LNCAP (cell line): ENCODE measurements around the gene RBM11.

Experiments used
- TF ChIP-seq, protein P1 (sequence below): fragments of 450-650 bp; IDR thresholded peaks from 2 replicates; pipeline ENCODE4 v1.5.1; 2017; ENCODE audit warnings: mild to moderate bottlenecking

RBM11 gene

DNA sequence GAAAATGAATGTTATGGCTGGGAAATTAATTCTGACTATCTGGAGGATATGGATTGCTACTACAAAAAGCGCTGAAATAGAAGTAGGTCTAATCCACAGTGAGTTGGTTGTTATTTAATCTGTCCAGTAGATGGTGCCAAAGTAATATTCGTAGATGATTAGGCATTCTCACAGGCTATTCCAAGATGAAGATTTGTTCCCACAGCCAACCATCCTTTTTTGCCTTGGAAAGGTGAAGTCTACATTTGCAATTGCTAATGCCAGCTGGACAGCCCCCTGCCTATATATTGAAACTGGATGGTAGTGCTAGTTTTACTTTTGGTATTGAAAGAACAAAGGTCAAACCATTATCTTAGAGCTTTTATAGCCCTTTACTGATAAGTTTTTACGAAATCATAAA is 43.8 kb downstream of the RBM11 start:
- TF ChIP-seq, protein P1, sequence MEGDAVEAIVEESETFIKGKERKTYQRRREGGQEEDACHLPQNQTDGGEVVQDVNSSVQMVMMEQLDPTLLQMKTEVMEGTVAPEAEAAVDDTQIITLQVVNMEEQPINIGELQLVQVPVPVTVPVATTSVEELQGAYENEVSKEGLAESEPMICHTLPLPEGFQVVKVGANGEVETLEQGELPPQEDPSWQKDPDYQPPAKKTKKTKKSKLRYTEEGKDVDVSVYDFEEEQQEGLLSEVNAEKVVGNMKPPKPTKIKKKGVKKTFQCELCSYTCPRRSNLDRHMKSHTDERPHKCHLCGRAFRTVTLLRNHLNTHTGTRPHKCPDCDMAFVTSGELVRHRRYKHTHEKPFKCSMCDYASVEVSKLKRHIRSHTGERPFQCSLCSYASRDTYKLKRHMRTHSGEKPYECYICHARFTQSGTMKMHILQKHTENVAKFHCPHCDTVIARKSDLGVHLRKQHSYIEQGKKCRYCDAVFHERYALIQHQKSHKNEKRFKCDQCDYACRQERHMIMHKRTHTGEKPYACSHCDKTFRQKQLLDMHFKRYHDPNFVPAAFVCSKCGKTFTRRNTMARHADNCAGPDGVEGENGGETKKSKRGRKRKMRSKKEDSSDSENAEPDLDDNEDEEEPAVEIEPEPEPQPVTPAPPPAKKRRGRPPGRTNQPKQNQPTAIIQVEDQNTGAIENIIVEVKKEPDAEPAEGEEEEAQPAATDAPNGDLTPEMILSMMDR: peak; percentile 58; the same call in 1 of the 2 replicates

DNA sequence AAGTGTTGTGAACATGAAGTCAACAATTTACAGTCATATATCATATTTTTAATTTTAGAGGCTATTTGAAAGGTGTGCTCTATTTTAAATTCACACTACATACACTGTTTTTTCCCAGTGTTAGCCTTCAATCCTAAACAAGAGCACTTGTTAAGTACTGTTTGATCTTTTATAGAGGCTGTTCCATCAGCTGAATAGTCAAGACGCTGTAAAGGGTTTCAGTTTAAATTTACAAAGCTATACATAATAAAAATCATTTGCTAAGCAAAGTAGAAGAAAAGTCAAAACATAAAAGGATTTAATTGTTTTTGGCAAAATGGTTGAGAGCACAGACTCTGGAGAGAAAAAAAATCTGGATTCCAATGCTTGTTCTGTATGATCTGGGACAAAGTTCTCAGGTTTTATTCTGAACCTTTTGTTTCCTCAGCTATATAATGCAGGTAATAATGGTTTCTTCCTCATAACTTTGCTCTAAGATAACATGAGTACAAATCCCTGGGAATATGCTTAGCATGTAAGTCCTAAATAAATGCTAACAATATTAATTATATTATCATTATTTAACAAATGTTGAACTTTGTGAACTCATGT is 44.3 kb downstream of the RBM11 start:
- TF ChIP-seq, protein P1: no peak

DNA sequence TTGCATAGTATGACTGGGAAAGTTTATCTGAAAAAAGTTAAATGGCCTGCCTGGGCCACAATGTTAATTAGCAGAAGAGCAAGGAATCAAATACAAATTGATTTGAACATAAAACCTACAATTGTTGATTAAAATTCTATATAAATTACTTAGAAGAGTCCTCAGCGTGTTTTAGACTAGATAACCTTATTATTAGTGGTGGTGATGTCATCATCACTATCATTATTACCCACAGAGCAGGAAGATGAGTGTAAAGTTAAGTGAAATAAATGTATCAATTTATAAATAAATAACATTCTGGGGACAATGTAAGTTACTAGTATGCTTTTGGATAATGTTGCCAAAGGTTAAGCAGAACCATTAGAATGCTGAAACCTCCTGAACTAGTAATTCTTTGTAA is 46.1 kb downstream of the RBM11 start:
- TF ChIP-seq, protein P1: no peak

DNA sequence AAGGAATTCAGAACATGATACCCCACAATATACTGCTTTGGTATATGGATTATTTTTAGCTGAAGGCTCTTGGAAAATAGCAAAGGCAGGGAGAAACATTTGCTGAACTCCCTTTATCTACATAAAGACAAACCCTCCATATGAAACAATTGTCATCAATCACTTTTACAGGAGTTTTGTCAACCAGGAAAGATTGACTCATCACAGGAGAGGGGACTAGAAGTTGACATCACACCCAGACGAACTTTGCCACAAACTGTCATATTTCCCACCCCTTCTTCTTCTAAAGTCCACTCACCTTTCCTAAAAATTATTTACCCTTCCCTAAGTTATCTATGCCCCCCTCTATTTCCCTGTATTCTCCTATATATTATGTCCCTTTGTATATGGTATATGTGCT is 47.9 kb downstream of the RBM11 start:
- TF ChIP-seq, protein P1: no peak

DNA sequence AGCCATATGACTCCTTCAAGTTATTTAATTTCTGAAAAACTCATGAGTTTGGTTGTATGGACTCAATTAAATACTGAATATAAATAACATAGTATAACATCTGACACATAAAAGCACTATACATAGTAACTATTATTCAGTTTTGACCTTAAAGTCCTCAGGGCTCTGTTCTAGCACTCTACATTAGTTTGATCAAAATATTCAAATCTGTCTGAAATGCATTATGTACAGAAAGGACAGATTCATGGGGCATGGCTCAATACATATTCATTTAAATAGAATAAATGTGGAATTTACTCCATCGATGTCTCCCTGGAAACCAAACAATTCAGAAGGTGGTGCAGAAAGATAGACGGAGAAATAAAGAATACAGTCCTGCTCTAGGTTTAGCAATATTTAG is 49.1 kb downstream of the RBM11 start:
- TF ChIP-seq, protein P1: no peak

DNA sequence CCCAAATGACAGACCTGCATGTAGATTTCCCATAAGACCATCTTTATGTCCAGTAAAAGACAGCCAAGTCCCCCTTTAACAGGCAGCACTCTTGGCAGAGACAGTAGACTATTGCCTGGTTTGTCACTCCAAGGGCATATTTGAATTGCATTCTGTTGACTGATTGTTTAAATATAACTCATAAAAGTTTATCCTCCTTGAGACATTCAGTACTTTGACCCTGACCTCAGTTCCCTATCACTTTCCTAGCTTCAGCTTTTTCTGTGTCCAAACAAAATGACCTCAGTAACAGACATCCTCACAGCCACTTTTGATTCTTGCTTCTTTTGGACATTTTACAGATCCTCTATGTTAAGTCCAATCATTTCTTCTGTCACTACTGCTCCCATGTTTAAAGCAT is 51.1 kb downstream of the RBM11 start:
- TF ChIP-seq, protein P1: no peak

DNA sequence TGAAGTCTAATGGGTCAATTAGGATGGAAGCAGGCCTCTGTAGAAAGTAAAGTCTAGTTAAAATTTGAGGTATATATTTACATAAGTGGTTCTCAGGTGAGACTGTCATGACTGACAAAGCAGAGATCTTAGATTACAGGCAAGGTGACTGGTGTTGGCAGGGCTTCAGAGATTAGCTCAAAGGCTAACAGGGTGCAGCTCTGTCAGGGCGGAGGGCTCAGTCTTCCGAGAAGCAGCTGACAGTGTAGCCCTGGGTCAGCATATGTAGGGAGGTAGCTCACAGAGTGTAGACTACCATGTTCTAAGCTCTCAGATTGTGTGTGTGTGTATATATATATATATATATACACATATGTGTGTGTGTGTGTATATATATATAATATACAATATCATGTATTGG is 54.7 kb downstream of the RBM11 start:
- TF ChIP-seq, protein P1: no peak

DNA sequence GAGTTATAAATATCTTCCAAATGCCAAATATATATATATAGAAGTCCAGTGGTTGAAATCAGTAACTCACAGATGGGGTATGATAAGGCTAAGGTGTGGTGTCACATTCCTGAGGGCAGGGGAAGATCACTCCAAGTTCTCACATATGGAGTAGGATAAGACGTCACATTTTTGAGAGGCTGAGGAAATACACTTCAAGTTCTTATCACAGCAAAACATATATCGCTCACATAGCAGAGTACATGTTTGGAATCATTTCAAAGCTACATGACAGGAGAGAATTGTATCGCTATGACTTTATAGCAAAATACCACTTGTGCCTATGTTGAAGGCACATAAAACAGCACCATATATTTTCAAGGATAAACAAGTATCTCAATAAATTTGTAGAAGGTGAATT is 55.1 kb downstream of the RBM11 start:
- TF ChIP-seq, protein P1: no peak
